ENCODE measurements around the gene KLHL26.
"Not testable (repeated sequence)": the region's sequence is repeated elsewhere in the genome, so short reads cannot be mapped to it uniquely, and the experiment has no call there.

The KLHL26 gene

DNA sequence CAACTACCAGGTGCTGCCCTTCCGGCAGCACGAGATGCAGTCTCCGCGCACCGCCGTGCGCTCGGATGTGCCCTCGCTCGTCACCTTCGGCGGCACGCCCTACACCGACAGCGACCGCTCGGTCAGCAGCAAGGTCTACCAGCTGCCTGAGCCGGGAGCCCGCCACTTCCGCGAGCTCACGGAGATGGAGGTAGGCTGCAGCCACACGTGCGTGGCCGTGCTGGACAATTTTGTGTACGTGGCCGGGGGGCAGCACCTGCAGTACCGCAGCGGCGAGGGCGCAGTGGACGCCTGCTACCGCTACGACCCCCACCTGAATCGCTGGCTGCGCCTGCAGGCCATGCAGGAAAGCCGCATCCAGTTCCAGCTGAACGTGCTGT lies 31.4 kb downstream of the KLHL26 start:
- no peak for DNase-seq

DNA sequence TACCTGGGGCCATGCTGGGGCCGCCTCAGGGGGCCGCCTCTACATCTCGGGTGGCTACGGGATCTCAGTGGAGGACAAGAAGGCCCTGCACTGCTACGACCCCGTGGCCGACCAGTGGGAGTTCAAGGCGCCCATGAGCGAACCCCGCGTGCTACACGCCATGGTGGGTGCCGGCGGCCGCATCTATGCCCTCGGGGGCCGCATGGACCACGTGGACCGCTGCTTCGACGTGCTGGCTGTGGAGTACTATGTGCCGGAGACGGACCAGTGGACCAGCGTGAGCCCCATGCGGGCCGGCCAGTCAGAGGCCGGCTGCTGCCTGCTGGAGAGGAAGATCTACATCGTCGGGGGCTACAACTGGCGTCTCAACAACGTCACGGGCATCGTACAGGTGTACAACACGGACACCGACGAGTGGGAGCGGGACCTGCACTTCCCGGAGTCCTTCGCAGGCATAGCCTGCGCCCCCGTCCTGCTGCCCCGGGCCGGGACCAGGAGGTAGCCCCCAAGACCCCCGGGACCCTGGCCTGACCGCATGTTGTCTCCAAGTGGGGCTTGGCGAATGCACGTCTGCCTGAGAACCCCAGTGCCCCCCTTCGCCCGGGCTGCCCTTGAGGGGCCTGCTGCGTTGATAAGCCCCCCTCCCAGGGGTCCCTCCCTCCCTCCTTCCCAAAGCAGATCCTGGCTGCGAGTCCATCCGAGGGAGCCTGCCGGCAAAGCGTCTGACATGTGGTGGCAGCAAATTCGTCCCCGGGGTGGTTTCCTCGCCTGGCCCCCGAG lies 32.1 kb downstream of the KLHL26 start:
- no peak for DNase-seq

DNA sequence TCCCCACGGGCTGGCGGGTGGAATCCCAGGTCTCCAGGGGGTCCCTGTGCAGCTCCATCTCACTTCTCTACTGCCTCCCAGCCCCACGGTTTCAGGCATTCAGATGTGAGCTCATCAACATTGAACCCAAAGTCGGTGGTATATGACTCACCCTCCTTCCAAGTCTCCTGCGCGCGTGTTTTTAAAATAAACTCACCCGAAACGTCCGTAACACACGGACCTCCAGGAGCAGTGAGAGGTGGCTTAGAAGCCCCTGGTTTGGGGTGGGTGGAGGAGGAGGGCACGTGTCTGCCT lies 32.6 kb downstream of the KLHL26 start:
- DNase-seq = no peak

DNA sequence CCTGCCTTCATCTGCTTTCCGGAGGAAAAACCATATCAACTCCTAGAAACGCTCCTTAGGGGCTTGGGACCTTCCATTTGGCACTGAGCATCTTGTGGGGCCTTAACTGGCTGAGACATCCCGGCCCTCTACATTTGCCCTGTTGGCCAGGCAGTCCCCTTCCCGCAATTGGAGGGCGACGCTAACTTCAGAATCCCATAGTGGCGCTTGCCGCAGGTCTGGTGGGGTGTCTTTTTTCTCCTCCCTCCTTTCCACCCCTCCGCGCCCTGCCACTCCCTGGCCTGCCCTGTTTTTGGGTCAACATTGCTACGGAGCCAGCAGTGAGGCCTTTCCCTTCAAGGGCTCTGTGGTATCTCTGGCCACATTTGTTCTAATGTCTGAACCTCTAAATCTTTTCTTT lies 33.1 kb downstream of the KLHL26 start:
- no peak for DNase-seq

DNA sequence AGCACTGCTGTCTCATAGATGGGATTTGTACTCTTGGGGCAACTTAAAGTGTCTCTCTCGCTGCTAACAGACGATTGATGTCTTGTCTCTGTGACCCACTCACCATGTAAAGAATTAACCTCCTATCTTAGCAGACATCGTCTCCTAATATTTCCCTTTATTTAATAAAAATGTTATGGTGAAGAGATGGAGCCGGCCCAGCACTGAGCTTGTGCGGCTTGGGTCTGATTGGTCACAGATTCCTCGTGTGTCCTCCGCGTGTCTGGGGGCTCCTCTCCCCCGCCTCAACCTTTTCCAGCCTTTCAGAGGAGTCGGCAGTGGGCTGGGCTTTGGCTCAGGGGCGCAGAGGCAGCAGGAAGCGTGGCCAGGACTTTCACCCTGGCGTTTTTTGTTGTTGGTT lies 33.5 kb downstream of the KLHL26 start:
- no peak for DNase-seq

DNA sequence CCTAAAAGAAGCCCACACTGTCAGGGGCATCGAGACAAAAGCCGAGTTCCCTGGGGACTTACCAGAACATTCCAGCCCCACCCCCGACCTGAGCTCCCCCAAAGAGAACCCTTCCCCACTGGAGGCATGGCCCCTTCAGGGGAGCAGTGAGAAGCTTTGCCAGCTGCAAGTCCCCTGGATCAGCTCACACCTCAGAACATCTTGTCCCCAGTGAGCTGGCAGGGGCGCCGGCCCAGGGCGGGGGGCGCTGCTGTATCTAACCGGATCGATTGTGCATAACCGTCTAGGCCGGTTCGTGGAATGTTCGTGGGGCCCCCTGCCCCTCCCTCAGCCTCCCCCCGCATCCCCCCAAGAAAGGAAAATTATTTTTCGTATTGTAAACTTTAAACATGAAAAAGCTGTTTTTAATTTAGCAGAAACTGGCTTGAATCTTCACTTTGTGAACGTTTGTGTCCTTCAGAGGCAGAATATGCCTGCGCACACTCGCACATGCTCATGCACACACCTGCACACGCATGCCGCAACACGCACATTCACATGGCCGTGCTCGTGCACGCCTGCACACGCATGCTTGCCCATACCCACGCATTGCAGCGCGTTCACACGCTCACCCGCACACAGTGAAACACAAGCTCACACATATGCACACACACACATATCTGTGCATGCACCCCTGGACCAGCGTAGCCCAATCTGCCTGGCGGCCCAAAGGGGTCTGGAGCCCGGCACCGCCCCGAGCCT lies 34.6 kb downstream of the KLHL26 start:
- no peak for DNase-seq

DNA sequence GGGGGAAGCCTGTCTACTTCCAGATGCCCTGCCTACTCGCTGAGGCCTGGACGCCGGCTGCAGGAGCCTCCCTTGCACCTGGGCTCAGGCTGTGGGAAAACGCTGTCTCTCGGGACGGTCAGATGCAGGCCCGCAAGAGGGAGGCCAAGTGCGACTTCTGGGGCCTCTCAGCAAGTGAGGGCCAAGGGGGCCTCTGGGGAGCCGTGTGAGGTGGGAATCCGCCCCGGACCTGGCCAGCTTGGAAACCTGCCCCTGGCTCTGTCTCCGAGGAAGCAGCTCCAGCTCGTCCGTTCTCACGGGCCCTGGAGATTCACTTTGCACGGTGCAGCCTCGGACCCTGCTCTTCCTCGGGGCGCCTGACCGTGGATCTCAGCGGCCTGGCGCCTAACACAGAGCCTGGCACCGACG lies 35.2 kb downstream of the KLHL26 start:
- DNase-seq = no peak

DNA sequence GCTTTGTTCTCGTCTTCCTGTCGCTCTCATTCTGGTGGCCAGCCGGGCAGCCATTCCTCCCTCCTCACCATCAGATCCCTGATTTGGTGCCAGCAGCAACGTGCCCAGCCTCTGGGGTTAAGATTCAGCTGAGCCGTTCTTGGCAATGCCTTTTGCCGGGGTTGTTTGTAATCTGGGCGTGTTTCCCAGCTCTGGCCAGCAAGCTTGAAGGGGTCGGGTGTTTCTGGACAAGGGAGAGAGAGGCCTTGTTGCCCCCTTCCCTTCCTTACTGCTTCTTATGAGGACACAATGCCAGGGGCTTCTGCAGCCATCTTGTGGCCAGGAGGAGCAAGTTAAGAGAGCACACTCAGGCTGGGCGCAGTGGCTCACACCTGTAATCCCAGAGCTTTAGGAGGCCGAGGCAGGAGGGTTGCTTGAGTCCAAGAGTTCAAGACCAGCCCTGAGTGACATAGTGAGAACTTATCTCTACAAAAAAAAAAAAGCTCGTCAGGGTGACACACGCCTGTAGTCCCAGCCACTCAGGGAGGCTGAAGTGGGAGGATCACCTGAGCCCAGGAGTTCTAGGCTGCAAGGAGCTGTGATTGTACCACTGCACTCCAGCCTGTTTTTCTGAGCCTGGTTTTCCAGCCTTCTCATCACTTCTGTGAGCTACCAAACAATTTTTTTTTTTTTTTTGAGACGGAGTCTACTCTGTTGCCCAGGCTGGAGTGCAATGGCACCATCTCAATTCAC lies 35.9 kb downstream of the KLHL26 start:
- DNase-seq = no peak

DNA sequence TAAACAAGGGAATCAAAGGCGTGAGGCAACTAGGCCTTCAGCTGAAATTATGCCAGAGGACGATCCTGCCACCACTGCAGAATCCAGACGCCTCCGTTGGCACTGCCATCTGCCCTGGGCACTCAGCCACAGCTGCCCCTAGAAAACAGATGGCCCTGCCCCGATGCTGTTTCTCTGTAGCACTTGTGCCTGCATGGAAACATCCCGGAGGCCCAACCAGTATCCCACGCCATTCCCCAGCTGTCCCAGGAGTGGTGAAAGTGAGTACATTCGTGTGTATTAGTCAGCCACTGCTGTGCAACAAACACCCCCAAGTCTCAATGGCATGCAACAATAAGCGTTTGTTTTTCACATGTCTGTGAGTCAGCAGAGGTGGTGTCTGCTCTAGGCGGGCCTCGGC lies 37.8 kb downstream of the KLHL26 start:
- no peak for DNase-seq

DNA sequence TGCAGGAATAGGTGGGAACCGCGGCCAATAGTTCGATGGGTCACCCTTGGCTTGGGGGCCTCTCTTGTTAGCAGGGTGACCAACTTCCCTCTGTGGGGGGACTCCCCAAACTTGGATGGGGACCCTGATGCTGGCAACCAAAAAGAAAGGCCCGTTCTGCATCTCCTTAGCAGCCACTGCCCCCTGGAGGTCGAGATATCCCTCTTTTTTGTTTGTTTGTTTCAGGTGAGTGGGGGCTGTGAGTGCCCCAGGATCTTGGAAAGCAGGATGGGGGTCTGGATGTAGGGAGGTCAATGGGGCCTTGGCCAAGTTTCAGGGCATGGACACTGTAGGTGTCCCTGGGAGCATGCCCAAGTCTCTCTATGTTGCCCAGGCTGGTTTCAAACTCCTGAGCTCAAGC lies 39.0 kb downstream of the KLHL26 start:
- DNase-seq = no peak

DNA sequence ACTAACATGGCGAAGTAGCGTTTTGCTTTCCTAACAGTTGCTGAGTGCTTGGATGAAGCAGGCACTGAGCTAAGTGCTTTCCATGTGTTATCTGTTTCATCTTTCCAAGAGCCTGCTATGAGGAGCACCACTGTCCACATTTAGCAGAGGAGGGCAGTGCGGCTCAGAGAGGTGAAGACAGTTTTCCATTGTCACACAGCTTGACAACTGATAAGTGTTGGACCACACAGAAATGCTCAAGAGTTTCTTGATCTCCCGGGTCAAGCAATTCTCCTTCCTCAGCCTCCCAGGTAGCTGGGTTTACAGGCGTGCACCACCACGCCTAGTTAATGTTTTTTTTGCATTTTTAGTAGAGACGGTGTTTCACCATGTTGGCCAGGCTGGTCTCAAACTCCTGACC lies 39.9 kb downstream of the KLHL26 start:
- no peak for DNase-seq

DNA sequence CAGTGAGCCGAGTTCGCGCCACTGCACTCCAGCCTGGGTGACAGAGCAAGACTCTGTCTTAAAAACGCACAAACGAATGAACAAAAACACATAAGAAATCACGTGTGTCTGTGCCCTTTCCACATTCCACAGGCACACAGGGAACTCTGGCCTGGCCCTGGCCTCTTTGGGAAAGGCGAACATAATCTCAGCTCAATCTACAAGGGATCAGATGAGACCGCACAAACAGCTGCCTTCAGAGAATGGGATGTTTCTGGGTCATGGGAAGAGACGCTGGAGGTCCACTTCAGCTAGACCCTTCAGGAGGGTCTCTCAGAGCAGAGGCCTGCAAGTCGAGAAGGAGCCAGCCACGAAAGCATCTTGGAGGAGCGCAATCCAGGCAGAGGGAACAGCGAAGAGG lies 40.3 kb downstream of the KLHL26 start:
- no peak for DNase-seq

DNA sequence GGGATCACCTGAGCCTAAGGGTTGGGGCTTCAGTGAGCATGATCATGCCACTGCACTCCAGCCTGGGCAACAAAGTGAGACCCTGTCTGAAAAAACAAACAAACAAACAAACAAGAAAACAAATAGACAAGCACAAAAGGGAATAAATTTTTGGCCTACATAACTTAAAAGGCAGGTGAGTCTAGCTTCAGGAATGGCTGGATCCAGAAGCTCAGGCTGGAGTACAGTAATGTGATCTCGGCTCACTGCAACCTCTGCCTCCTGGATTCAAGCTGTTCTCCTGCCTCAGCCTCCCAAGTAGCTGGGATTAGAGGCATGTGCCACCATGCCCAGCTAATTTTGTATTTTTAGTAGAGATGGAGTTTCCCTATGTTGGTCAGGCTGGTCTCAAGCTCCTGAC lies 43.3 kb downstream of the KLHL26 start:
- DNase-seq = not testable (repeated sequence)

DNA sequence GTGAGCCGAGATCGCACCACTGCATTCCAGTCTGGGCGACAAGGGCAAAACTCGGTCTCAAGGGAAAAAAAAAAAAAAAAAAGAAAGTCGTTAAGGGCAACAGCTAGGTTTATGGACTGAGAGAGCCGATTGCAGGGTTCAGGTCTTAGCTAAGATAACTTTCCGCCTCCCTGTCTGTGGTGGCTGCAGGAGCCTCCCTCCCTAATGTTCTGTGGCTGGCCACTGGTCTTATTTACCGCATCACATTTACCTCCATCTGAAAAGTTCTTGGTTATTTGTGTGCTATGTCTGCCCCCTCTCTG lies 45.9 kb downstream of the KLHL26 start:
- no peak for DNase-seq

DNA sequence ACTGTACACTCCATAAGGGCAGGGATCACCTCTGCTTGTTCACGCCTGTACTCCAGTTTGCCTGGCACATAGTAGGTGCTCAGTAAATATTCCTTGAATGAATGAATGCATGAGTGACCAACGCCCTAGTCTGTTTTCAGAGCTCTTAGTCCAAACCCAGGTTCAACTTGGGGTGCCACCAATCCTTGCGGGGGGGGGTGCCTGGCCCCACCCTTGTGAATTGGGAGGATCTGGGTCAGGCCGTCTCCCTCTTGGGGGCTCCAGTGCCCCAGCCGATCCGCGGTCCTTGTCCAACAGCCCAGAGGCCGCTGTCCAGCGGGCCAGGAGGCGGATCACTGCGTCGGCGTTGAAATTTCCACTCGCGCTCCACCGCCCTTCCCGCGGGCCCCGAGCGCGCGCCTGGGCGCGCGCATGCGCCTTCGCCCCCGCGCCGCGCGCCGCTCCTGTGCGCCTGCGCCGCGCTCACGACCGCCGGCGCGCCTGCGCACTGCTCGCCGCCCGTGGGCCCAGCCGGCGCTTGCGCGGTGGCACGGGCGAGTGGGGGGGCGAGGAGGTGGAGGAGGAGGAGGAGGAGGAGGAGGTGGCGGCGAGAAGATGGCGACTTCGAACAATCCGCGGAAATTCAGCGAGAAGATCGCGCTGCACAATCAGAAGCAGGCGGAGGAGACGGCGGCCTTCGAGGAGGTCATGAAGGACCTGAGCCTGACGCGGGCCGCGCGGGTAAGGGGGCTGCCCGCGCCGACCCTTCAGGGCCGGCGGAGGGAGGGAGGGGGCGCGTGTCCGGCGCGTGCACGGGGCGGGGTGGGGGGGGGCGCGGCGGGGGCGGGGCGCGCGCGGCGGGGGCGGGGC lies 46.5 kb downstream of the KLHL26 start, which contains the start of gene CRTC1:
CRTC1 (plus strand) TSS at position 572 of the 849 bp plus-strand sequence; CDS start at position 595, 23 bp downstream.
- DNase-seq = peak; percentile 50

DNA sequence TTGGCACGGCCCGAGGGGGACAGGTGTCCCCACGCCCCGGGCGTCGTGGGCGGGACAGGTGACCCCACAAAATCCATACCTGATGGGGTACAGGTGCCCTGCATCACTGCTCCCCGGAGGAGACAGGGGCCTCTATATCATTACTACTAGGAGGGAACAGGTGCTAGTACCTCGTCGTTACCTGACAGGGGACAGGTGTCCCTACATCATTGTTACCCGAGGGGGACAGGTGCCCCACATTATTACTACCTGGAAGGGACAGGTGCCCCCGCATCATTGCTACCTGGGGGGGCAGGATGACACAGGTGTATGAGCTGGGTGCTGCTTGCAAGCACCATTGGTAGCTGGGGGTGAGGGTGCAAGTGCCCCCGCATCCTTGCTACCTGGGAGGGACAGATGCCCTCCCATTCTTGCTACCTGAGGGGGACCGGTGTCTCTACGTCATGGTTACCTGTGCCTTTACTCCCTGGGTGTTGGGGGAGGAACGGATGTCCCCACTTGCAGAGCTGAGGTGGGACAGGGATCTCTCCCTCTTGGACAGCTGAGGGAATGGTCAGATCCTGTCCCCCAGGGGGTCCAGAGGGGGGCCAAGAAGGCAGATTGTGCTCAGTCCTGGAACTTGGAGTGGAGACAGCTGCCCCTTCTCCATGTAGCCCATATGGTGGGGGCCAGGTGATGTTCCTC lies 47.3 kb downstream of the KLHL26 start:
- DNase-seq = no peak

DNA sequence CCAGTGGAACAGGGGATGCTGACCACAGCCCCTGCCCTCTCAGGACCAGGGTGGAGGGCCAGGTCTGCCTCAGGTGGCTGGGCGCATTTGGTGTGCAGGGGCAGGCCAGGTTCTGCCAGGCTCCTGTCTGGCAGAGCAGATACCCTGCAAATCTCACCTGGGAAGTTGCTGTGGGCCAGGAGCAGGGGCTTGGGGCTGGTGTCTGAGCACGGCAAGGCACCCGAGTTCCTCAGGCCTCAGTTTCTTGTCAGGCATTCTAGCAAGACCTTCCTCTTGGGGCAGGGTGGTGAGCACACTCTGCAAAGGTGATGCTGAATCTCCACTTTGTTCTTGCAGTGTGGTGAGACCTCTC lies 47.8 kb downstream of the KLHL26 start:
- DNase-seq = no peak

DNA sequence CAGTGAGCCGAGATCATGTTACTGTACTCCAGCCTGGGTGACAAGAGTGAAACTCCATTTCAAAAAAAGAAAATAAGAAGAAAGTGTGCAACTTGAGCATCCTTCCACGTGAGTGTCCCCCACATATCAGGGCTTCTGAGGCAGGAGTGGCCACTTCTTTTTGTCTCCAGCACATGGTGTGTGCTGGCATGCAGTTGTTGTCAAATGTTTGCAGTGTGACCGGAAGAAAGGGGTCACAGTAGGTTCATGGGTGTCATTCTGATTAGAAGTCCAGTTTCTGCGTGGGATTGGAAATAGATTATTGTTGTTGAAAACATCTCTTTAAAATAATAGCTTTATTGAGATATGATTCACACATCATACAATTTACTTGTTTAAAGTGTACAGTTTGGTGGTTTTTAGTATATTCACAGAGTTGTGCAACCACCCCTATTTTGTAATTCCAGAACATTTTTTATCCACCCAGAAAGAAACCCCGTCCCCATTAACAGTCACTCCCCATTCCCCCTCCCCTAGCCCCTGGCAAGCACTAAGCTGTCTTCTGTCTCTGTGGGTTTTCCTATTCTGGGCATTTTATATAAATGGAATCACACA lies 48.9 kb downstream of the KLHL26 start:
- DNase-seq = no peak

DNA sequence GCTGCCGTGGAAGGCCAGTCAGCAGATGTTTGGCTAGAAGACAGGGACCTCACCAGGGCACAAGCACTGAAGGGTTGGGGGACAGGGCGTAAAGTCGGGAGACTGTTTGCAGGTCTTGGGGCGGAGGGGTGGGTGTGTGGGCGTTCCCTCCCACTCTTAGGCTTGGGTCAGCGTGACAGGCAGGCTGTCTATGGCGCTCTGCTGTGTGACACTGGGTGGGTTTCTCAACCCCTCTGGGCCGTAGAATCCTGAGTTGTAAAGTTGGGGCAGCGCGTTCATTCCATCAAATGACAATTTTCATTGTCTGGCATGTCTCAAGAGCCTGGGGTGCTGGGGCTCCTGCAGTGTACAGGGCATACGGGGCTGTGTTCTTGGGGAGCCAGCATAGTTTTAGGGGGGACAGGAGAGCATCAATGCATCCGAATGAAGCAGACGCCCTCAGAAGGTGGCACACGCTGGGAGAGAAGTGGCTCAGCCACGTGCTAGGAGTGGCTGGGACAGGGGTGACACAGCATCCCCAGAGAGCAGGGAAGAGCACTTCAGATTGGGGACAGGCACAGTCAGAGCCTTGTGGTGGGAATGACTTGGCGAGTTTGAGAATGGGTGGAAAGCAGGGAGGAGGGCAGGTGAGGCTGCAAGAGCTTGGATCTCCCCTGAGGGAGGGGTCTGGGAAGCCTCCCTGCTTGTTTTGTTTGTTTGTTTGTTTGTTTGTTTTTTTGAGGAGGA lies 51.1 kb downstream of the KLHL26 start:
- DNase-seq = no peak

DNA sequence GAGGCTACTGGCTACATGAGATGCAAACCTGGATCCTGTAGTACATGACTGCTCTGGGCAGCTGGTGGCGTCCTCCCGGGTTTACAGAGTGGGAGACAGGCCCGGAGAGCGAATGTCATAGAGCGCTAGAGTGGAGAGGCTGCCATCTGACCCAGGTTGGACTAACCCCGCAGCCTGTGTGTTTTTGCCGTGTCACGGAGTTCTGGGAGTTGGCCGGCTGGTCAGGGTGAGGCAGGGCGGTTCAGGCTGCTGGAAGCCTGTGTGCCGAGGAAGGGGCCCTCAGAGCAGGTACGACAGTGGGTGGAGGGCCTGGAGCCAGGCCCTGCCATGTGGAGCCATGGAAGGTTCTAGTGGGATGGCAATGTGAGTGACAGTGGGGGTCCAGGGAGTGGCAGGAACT lies 59.2 kb downstream of the KLHL26 start:
- no peak for DNase-seq

DNA sequence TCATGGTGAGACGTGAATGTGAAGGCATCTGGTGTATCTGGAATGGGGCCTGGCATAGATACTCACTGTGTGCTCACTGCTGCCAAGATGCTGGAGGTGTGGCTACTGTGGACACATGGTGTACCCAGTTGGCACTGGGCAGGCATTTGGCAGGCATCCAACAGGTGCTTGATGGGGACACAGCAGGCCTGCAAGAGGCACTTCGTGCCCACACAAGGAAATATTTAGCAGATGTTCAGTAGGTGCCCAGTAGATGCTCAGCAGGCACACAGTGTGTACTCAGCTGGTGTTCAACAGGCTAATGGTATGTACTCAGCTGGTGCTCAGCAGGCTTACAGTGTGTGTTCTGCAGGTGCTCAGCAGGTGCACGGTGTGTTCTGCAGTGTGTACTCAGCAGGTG lies 60.9 kb downstream of the KLHL26 start:
- DNase-seq = no peak

Measured in NCI-H226 (cell line).